LNCAP (cell line): ENCODE measurements around the gene SLC15A5.

Experiments used
- TF ChIP-seq, protein P1 (sequence below): fragments of 450-650 bp; IDR thresholded peaks from 2 replicates; pipeline ENCODE4 v1.5.1; 2017; ENCODE audit warnings: mild to moderate bottlenecking

The SLC15A5 gene

DNA sequence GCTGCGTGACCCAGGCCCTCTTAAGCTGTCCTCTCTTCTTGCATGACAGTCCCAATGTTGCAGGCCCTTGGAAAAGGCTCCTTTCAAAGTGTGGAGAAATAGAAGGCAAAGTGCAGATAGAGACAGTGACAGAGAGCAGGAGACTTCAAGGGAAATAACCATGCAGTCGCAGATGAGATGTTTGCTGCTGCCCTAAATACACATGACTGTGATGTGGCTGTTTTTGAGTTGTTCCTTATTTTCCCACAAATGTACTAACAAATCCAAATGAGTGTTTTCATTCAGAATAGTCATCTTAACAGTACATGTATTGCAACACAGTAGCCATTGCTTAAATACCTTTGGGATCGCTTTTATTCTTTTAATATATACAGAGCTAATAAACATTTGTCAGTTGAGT is 101.6 kb downstream of the SLC15A5 start:
- TF ChIP-seq, protein P1, sequence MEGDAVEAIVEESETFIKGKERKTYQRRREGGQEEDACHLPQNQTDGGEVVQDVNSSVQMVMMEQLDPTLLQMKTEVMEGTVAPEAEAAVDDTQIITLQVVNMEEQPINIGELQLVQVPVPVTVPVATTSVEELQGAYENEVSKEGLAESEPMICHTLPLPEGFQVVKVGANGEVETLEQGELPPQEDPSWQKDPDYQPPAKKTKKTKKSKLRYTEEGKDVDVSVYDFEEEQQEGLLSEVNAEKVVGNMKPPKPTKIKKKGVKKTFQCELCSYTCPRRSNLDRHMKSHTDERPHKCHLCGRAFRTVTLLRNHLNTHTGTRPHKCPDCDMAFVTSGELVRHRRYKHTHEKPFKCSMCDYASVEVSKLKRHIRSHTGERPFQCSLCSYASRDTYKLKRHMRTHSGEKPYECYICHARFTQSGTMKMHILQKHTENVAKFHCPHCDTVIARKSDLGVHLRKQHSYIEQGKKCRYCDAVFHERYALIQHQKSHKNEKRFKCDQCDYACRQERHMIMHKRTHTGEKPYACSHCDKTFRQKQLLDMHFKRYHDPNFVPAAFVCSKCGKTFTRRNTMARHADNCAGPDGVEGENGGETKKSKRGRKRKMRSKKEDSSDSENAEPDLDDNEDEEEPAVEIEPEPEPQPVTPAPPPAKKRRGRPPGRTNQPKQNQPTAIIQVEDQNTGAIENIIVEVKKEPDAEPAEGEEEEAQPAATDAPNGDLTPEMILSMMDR, result no peak

GRCh38 chr12:16174282-16174681 is 103.2 kb downstream of the SLC15A5 start:
- TF ChIP-seq, protein P1, result no peak

- TF ChIP-seq, protein P1, result no peak
Observed at GRCh38 chr12:16171348-16171747, 106.1 kb downstream of the SLC15A5 start.

DNA sequence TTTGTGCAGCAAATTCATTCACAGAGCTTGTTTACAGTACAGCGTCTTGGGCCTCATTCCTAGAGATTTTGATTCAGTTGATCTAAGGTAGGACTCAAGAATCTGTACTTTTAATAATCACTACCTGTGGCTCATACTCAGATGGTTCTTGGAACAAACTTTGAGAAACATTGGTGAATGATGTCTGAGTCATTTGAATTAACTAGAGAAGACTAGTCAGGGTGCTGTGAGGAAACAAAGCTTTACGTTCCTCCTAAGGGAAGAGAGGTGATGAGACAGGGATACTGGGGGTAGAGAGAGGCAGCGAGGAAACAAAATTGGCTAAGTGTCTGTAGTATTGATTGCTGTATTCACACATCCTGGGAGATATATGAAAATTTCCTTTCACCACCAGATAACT is 109.4 kb downstream of the SLC15A5 start:
- TF ChIP-seq, protein P1, result no peak

- TF ChIP-seq, protein P1, result no peak
Observed at GRCh38 chr12:16166563-16167470, 110.7 kb downstream of the SLC15A5 start.

- TF ChIP-seq, protein P1, result peak; percentile 69
Observed at GRCh38 chr12:16165506-16165905, 112.0 kb downstream of the SLC15A5 start.

GRCh38 chr12:16163901-16164300 is 113.6 kb downstream of the SLC15A5 start:
- TF ChIP-seq, protein P1, result no peak
